LHCN-M2 (cell line): ENCODE data around the gene KIF6. TPM values are rescaled to one million over a fixed set of nuclear protein-coding genes. Genes with fewer than 3 reads are reported as not detected.
"Not testable (repeated sequence)": the region's sequence is repeated elsewhere in the genome, so short reads cannot be mapped to it uniquely, and the experiment has no call there.

Experiments
- DNase-seq: peaks from one replicate; pipeline ENCODE4 v3.0.0-alpha.2; 2012; ENCODE audit warnings: low read depth
- total RNA-seq: library from RNA; depleted of rRNA; stranded (reverse); fragments of >200 nt; gene quantifications from 2 replicates; pipeline ENCODE4 v1.2.3, GENCODE V29; 2014; rRNA removed

Gene KIF6
- total RNA-seq, 1 experiment from 2014 or later = not detected

DNA sequence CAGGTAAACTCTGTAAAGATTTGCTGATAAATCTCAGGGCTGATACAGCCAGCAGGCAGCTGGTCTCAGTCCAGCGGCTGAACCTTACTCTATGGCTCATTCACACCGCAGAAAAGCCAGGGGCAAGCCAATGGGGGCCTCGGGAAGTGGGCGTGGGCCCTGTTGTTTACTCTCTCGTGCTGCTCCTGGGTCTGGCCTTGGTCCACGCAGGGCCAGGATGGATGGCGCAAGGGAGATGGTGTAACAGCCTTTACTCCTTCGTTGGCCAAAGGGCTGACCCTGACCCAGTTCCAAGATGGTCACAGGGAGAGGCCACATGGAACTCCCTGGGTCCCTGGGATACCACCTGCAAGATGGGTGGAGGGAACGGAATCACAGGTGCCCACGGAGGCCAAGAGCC lies 427.1 kb downstream of the KIF6 start:
- no peak for DNase-seq

DNA sequence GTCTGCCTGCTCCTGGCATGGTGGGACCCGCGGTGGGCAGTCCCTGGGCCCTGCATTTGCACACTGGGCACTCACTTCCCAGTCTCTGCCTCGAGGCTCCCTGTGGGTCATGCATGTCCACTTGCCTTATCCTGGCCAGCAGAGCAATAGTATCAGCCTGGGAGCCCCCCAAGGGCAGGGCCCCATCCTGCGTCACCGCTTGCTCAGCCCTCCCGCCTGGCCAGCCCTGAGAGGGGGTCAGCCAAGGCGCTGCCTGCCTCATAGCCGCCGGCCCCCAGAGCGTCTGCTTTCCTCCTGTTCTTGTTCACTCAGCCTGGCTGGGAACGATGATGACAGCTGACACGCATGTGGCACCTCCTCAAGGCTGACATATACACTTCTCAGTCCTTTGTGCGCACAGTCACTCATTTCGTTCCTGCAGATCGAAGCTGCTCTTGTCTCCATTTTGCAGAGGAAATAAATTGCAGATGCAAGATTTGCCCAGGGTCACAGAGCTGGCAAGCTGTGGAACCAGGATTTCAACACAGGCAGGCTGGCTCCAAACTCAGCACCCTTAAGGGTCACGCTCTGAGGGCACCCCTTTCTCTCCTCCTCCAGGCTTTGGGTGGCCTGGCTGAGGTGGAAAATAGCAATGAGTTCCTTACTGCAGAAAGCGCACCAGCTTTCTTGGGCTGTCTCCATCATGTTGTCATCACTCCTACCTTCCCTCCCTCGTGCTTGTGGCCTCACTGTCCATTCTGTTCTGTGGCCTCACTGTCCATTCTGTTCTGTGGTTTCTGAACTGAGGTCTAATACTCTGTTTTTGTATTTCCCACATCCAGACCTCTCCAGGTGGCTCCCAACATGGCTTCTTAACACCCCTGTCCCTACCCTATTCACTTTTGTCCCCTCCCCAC lies 428.2 kb downstream of the KIF6 start:
- DNase-seq = no peak

DNA sequence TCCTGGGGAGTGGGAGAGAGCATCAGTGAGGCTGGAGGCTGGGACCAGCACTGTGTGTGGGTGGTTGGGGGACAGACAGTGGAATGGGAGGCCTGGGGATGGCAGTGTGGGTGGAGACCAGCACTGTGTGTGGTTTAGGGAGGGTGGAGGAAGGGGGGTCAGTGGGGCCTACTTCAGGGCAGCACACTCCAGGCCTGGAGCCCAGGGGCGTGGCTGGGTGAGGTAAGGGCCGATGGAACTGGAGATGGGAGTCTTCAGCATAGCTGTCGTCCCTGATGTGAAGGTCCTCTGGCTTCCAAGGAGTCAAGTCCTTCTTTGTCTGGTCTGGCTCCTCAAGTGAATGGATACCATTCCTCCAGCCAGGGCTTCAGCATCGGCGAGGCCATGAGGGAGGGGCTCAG lies 429.6 kb downstream of the KIF6 start:
- no peak for DNase-seq

DNA sequence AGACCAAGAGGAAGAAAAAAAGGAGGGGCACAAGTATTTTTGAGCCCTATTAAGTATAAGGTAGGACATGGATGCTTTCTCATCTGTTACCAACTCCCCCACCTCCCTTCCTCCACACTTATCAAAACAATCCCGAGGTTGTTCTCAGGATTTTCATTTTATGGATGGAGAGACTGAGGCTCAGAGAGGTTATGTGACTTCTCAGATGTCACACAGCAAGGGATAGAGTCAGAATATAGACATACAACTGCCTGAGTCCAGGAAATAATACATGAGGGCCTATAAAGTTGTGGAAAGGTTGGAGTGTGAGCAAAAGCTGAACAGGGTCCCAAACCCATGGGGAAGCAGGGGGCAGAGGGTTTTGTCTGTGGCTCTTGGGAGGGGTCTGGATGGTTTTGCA lies 430.3 kb downstream of the KIF6 start:
- DNase-seq = no peak

DNA sequence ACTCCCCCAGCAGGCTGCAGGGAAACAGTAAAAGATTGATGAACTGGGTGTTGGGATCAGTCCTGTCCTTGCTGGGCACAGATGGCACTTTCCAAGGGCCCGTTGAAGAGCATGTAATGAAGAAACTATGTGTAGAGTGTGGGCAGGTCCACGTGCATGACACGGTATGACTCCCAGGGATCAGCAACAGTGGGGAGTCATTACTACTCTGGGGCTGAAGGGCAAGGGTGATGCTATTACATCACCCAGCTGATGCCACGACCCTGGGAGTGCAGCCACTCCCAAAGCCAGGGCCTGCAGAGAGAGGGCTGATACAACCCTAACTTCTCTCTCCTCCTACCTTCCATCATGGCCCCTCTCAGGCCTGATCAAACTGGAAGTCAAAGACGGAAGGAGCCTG lies 431.1 kb downstream of the KIF6 start:
- DNase-seq = no peak

DNA sequence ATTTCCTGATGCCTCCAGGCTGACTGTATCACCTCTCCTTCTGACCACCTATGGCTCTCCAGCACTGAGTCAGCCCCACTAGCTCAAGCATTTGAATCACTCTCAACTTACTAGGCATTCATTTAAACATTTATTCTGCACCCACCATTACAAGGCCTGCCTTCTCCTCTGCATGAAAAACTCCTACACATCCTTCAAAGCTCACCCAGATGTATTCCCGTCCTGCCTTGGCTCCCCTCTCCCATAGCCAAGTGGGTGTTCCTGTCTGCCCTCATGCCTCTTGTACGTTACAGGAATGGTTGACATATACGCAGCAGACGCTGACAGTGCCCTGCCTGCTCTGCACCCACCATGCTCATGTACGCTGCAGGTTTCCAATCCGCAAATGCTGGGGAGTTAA lies 432.6 kb downstream of the KIF6 start:
- DNase-seq = no peak

DNA sequence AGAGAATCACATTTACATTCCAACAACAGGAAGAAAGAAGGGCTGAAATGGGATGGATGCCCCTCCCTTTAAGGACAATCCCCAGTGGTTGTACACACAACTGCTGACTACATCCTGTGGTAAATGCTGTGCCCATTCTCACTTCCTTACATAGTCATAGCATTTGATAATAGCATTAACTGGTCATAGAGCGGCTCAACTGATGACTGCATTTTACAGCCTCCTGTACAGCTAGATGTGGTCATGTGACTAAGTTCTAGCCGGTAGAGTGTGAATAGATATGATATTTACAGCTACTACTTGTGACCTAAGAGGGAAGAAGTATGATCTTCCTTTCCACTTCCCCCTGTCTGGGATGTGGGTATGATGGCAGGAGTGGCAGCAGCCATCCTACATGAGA lies 435.7 kb downstream of the KIF6 start:
- DNase-seq = no peak

DNA sequence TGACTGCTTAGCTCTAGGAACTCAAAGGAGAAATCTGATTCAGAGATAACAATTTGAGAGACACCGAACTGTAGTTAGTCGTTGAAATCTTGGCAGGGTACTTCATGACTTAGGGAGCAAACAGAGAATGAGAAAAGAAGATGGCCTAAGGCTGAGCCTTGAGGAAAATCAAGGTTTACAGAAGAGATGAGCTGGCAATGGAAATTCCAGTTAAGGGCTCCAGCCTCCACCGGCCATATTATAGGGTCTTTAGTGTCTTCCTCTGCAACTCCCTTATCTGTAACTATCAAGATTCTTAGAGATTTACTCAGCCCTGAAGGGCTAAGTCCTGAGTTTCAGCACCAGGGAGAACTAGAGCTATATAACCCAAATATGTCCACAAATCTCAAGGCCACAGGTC lies 437.6 kb downstream of the KIF6 start:
- DNase-seq = no peak

DNA sequence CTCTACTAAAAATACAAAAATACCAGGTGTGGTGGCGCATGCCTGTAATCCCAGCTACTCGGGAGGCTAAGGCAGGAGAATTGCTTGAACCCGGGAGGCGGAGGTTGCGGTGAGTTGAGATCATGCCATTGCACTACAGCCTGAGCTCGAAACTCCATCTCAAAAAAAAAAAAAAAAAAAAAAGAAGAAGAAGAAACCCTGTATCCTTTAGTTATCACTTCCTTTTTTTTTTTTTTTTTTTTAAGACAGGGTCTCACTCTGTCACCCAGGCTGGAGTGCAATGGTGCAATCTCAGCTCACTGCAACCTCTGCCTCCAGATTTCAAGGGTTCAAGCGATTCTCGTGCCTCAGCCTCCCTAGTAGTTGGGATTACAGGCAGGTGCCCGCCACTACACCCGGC lies 438.6 kb downstream of the KIF6 start:
- not testable (repeated sequence) for DNase-seq

DNA sequence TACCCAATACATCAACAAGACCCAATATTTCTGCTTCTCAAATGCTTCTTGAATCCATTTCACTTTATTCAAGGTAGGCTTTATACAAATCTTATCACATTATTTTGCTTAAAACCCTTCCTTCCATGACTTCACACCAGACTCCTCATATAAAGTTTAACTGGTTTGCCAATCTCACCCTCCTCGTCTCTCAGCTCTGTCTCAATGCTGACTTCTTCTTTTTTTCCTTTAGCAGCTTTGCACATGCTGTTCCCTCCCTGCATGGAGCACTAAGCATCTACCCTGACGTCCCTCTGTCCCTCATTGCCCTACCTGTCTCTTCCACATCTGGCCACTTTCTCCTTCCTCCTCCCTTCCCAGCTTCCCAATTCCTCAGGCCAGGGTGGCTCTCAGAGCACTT lies 442.4 kb downstream of the KIF6 start:
- no peak for DNase-seq

DNA sequence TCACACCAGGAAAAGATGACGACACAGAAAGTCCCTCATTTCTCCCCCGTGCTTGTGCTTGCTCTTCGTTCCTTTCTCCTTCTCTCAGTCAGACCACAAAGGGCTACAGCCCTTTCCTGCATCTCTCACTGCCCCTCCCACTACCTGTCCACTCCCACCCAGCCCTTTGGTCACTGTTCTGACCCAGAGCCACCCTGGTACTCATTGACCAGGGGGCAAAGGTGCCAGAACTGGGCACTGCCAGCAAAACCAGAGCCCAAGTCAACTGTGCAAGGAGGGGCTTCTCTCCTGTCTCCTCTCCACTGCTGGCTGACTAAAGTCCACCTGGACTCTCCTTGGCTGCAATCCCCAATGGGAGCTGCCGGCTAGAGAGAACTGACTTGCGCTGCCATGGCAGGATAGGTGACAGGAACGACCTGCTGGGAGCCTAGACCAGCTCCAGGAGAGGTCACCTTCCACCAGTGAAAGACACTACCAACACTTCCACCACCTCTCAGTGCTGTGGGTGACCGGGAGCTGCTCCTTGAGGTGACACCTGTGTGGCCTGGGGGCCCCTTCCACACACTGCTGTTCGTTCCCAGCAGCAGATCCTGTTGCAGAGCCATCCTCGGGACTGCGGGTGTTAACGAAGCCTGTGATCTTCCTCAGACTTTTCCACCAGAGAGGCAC lies 443.8 kb downstream of the KIF6 start:
- no peak for DNase-seq

DNA sequence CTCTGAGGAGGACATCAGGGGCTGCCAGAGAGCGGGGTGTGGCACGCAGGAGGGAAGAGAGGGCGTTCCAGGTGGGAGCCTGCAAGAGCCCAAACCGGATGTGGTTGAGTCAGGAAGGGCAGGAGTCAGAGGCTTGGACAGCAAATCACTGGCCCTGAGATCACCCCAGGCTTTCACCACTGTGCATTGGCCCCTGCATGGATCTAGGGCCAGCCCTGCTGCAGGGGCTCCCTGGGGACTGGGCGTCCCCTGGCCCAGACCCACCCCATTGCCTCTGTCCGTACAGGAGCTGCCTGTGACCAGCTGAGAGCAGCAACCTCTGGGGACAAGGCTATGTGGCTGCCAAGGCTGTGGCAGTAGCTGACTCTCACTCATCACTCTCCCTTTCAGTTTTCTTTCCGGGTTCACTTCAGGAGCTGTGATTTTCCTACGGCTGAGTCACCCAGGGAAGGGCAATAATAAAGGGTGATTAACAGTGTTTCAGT lies 444.9 kb downstream of the KIF6 start:
- no peak for DNase-seq

Other genes starting within 250 kb of the KIF6 start
- gene DAAM2, start 67.0 kb upstream of the KIF6 start, total RNA-seq = 58.7 and 109 TPM in 2 replicates
- 13.5 and 13.9 TPM in 2 replicates for gene MOCS1, start 209.1 kb upstream of the KIF6 start, total RNA-seq